ENCODE data around the gene ABCB4. TPM values are rescaled to one million over a fixed set of nuclear protein-coding genes. Genes with fewer than 3 reads are reported as not detected.

ABCB4 gene
- total RNA-seq, 6 donors from 2014 or later, result 0.06 to 0.47 (median 0.15) TPM; not detected in 3

DNA sequence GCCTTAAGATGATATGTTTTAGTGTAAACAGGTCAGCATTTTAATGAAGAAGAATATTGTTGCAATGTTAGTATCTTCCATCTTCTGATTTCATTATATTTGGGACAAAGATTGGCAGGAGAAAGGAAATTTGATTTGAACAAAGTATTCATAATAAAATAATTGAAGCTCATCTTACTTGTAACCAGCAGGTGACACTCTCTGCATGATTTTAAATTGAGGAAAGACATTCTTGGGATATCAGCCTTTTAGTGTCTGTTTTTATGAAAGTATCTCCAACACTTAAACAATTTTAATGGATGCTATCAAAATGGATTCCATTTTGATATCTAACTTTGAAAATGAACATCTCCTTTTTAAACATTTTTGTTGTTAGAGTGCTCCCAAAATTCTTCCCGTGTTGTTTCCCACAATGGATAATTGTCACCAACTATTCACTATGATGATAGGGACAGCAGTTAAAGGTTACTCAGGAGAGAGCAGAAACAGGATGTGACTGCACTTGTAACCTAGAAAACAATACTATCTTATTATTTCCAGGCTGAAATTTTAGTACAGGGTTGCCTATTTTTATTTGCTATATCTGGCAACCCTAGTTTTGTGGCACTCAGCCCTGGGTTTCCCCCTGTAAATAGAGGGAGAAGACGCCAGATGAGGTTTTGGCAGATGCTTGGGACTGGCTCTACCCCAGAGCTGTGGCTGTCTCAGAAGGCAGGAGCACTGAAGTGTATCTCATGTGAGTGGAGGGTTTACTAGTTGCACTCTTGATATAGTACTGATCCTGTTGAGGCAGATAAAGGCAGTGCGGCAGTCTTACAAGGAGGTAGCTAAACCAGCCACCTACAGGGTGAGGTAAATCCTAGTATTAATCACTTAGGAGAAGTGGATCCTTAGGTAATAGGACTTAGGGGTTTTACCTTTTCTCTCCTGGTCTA, 31.0 kb upstream of the ABCB4 start:
- no peaks in the 10 kb centered on the region for H3K27me3 ChIP-seq
- no peaks in the 10 kb centered on the region for H3K36me3 ChIP-seq
- DNase-seq (no peak), ATAC-seq (ENCODE audit: low FRiP score in 2 of 2) (no peak)
- H3K9me3 ChIP-seq, result no peaks in the 10 kb centered on the region
- no peaks in the 10 kb centered on the region for H3K4me1 ChIP-seq
- WGBS, 2 donors, result 54 to 88% methylated on average over 2 to 3 of the region's 3 CpGs
- no peak overlapping the region for H3K27ac ChIP-seq
- H3K4me3 ChIP-seq, result no peak overlapping the region
- TF ChIP-seq CTCF (IDR thresholded peaks at IDR 0.05), result peak in 3 of 6 experiments; percentile 22 to 26 (median 23)
- TF ChIP-seq EP300 (IDR thresholded peaks at IDR 0.05), result no peak
- no peak for TF ChIP-seq POLR2A (IDR thresholded peaks at IDR 0.05)
- TF ChIP-seq POLR2AphosphoS5 (IDR thresholded peaks at IDR 0.05), result no peak

GRCh38 chr7:87505557-87506245, 30.2 kb upstream of the ABCB4 start:
- Histone ChIP-seq H3K27me3 (no peaks in the 10 kb centered on the region), H3K27ac (no peak overlapping the region), H3K9me3 (no peaks in the 10 kb centered on the region), H3K36me3 (no peaks in the 10 kb centered on the region), H3K4me3 (no peak overlapping the region), H3K4me1 (no peaks in the 10 kb centered on the region)
- TF ChIP-seq CTCF (IDR thresholded peaks at IDR 0.05) (no peak), POLR2A (IDR thresholded peaks at IDR 0.05) (no peak), EP300 (IDR thresholded peaks at IDR 0.05) (no peak), POLR2AphosphoS5 (IDR thresholded peaks at IDR 0.05) (no peak)
- ATAC-seq (ENCODE audit: low FRiP score in 2 of 2) (no peak), DNase-seq (no peak)
- 74 to 81% methylated on average over 5 of the region's 5 CpGs for WGBS, 2 donors

GRCh38 chr7:87505122-87505521, 29.6 kb upstream of the ABCB4 start:
- ATAC-seq (ENCODE audit: low FRiP score in 2 of 2), result no peak
- TF ChIP-seq POLR2AphosphoS5 (IDR thresholded peaks at IDR 0.05), result no peak
- TF ChIP-seq POLR2A (IDR thresholded peaks at IDR 0.05), result no peak
- TF ChIP-seq CTCF (IDR thresholded peaks at IDR 0.05), result no peak
- TF ChIP-seq EP300 (IDR thresholded peaks at IDR 0.05), result no peak
- Histone ChIP-seq H3K4me1 (no peaks in the 10 kb centered on the region), H3K27ac (no peak overlapping the region), H3K27me3 (no peaks in the 10 kb centered on the region), H3K36me3 (no peaks in the 10 kb centered on the region), H3K4me3 (no peak overlapping the region), H3K9me3 (no peaks in the 10 kb centered on the region)
- 69 to 81% methylated on average over 5 of the region's 5 CpGs for WGBS, 2 donors
- DNase-seq, result no peak

DNA sequence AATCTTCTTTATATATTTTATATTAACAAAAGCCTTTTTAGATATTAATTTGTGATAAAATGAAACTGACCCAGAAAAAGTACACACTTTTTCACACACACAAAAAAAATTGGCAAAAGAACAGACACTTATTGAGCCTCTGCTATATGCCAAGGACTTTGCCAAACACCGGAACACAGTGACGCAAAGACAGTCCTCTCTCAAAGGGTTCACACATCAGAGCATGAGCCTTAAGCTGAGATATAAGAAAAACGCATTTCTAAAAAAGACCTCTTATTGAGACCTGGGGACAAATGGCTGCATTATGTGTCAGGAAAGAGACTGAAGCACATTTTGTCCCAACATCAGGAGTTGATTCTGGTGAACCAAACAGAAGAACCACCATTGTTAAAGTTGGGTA, 24.0 kb upstream of the ABCB4 start:
- no peaks in the 10 kb centered on the region for H3K4me1 ChIP-seq
- DNase-seq (no peak), ATAC-seq (ENCODE audit: low FRiP score in 2 of 2) (no peak)
- no peak overlapping the region for H3K27ac ChIP-seq
- no peak overlapping the region for H3K4me3 ChIP-seq
- H3K36me3 ChIP-seq, result no peaks in the 10 kb centered on the region
- TF ChIP-seq POLR2AphosphoS5 (IDR thresholded peaks at IDR 0.05), result no peak
- WGBS, 2 donors, result 81% methylated on average over 3 of the region's 3 CpGs
- H3K9me3 ChIP-seq, result no peaks in the 10 kb centered on the region
- no peaks in the 10 kb centered on the region for H3K27me3 ChIP-seq

GRCh38 chr7:87498893-87499292, 23.4 kb upstream of the ABCB4 start:
- no peak overlapping the region for H3K4me3 ChIP-seq
- 53 to 64% methylated on average over 1 of the region's 1 CpG for WGBS, 2 donors
- no peaks in the 10 kb centered on the region for H3K4me1 ChIP-seq
- H3K27ac ChIP-seq, result no peak overlapping the region
- H3K9me3 ChIP-seq, result no peaks in the 10 kb centered on the region
- TF ChIP-seq POLR2A (IDR thresholded peaks at IDR 0.05), result no peak
- no peak for TF ChIP-seq POLR2AphosphoS5 (IDR thresholded peaks at IDR 0.05)
- no peak for TF ChIP-seq EP300 (IDR thresholded peaks at IDR 0.05)
- no peak for TF ChIP-seq CTCF (IDR thresholded peaks at IDR 0.05)
- no peaks in the 10 kb centered on the region for H3K27me3 ChIP-seq
- no peak for DNase-seq
- no peaks in the 10 kb centered on the region for H3K36me3 ChIP-seq
- no peak for ATAC-seq (ENCODE audit: low FRiP score in 2 of 2)

All from upper lobe of left lung (tissue), 6 donors.